Thoracic aorta (tissue), 2 donors: ENCODE results near the gene SUB1. TPM values are rescaled to one million over a fixed set of nuclear protein-coding genes. Genes with fewer than 3 reads are reported as not detected.
"Not testable (repeated sequence)": the region's sequence is repeated elsewhere in the genome, so short reads cannot be mapped to it uniquely, and the experiment has no call there.

Experiments used
- ATAC-seq: fragments of 150-250 bp; one replicate; pipeline ENCODE4 v1.8.0; 2017; ENCODE audit warnings: low read depth; ENCODE audit not compliant: insufficient number of reproducible peaks, low FRiP score
- DNase-seq: peaks from one replicate; pipeline ENCODE4 v3.0.0-alpha.2; 2020; ENCODE audit warnings: low spot score
- H3K27ac ChIP-seq, 2 donors: fragments of 200-600 bp; sonication (generic); 1 replicate in 1 of 2; 2 replicates in 1 of 2; pipeline ENCODE4 v1.5.1; 2016; ENCODE audit warnings: mild to moderate bottlenecking in 2 of 2, moderate library complexity in 2 of 2
- H3K27me3 ChIP-seq: fragments of 200-600 bp; sonication (generic); replicated peaks from 2 replicates; pipeline ENCODE4 v1.6.0; 2016; ENCODE audit warnings: mild to moderate bottlenecking; ENCODE audit not compliant: insufficient read depth
- H3K36me3 ChIP-seq: fragments of 200-600 bp; sonication (generic); one replicate; pipeline ENCODE4 v1.5.1; 2016
- H3K4me1 ChIP-seq, 2 donors: fragments of 200-600 bp; sonication (generic); 1 replicate in 1 of 2; 2 replicates in 1 of 2; pipeline versions ENCODE4 v1.5.1 to v1.6.0; 2016; ENCODE audit warnings: low read depth in 2 of 2, mild to moderate bottlenecking in 1 of 2; ENCODE audit not compliant: control insufficient read depth in 1 of 2
- H3K4me3 ChIP-seq: fragments of 200-600 bp; sonication (generic); 2 replicates; pipeline ENCODE4 v1.5.1; 2016; ENCODE audit warnings: mild to moderate bottlenecking
- H3K9me3 ChIP-seq: fragments of 200-600 bp; sonication (generic); 2 replicates; pipeline ENCODE4 v1.5.1; 2016
- total RNA-seq, 2 donors: library from RNA; depleted of rRNA; stranded (reverse); fragments of >200 nt; gene quantifications; one replicate each; pipeline versions ENCODE4 v1.1.0 to v1.2.3, GENCODE V29; 2016
- TF ChIP-seq, protein P1 (sequence below): fragments of 200-600 bp; sonication (generic); IDR thresholded peaks from one replicate; pipeline ENCODE4 v1.5.1; 2019; ENCODE audit warnings: antibody characterized with exemption

SUB1 gene
- total RNA-seq, 2 donors from 2014 or later, result 91.1 to 130 TPM

DNA sequence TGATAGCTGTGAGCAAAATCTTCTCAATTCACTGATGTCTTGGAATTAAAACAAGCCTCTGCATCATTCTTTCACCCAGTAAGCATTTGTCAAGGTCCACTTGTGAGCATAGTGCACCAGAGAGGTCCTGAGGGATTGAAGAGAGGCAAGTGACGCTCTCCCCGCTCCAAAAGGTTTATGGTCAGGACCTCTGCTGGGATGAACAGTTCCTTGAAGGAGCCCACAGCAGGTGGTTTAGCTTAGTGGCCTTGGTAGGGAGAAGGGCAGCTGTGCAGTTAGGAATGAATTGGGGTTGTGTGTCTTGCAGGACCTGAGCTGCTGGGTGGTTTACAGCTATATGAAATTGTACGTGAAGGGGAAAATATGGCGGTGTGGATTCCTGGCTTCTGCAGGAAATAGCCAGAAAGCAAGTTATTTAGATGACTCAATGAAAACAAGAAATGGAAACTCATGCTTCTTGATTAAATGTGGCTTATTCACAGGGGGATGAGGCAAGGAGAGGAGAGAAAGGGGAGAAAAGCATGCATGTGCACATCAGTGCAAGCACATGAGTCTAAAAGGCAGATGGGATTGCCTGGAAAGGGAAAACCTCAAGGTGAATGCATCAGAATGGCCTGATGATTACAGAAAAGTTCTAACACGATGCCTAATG lies 42.0 kb downstream of the SUB1 start:
- no peak for DNase-seq

DNA sequence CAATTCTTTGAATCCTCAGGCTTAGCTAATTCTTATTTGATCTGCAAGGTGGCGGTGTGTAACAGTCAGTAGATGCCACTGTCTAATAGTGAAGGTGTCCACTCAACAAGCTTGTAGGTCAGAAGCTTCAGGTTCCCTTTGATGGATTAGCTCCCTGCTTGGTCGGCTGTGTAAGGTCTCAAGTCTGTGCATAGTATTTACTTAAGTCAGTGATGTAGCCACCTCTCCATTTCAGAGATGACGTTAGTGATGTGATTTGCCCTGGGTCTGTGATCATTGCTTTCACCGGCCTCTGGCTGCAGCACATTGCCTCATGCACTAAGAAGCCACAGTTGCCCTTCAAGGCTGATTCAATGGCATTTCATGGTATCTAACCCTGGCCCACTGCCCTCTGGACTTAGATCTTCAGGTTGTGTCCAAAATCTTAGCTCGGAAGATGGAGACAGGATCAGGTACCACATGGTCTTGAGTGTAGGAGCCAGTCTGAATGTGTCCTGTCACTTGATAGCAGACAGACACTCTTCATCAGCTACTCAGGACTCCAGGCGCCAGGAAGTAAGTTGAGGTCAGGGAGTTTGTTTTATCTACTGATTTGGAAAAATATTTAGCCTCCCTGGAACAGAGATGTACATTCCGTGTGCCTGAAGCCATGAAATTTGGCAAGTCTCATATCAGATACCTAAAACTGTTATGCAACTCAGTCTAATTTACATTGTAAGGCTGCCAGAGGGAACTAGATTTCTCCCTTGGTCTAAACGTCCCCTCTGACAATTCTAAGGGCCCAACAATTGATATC lies 42.9 kb downstream of the SUB1 start:
- Histone ChIP-seq H3K27ac (peak overlapping the region; percentile 58 to 76), H3K36me3 (no peaks in the 10 kb centered on the region), H3K27me3 (no peaks in the 10 kb centered on the region), H3K4me3 (no peak overlapping the region), H3K4me1 (peaks cover 25 to 49% of the 10 kb centered on the region in 2 donors), H3K9me3 (no peaks in the 10 kb centered on the region)
- TF ChIP-seq, protein P1, sequence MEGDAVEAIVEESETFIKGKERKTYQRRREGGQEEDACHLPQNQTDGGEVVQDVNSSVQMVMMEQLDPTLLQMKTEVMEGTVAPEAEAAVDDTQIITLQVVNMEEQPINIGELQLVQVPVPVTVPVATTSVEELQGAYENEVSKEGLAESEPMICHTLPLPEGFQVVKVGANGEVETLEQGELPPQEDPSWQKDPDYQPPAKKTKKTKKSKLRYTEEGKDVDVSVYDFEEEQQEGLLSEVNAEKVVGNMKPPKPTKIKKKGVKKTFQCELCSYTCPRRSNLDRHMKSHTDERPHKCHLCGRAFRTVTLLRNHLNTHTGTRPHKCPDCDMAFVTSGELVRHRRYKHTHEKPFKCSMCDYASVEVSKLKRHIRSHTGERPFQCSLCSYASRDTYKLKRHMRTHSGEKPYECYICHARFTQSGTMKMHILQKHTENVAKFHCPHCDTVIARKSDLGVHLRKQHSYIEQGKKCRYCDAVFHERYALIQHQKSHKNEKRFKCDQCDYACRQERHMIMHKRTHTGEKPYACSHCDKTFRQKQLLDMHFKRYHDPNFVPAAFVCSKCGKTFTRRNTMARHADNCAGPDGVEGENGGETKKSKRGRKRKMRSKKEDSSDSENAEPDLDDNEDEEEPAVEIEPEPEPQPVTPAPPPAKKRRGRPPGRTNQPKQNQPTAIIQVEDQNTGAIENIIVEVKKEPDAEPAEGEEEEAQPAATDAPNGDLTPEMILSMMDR, result no peak
- no peak for DNase-seq
- peak; percentile 37 for ATAC-seq

More for the DNA sequence above, 42.0 kb downstream of the SUB1 start:
- Histone ChIP-seq H3K36me3 (no peaks in the 10 kb centered on the region), H3K27ac (peak overlapping the region; percentile 58 to 76), H3K4me1 (peaks cover 25 to 49% of the 10 kb centered on the region in 2 donors), H3K27me3 (no peaks in the 10 kb centered on the region), H3K4me3 (no peak overlapping the region), H3K9me3 (no peaks in the 10 kb centered on the region)
- TF ChIP-seq, protein P1, result no peak
- no peak for ATAC-seq

DNA sequence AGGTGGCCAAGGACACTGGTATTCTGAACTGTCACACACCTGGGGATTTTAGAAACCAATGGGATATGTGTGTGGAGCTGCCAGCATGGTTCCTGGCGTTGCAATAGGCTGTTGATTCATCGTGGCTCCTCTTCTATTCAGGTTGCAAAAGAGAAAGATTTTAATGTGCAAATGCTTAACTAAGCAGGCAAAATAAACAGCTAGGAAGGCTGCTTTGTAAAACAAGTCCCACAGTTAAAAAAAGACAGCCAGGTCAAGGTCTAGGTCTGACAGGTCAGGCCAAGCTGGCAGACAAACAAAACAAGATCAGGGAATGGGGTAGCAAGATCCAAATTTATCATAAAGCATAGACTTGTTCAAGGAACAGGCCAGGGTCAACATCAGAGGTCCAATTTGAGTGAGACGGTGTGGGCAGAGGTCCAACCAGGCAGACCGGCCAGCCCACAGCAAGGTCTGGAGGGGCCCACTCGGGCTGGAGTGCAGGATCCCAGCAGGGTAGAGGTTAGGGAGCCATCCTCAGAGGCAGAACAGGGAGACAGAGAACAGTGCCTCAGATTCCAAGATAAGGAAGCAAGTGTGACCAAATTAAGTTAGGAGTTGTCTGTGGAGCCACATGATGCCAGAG lies 45.6 kb downstream of the SUB1 start:
- no peaks in the 10 kb centered on the region for H3K9me3 ChIP-seq
- peaks cover 25 to 49% of the 10 kb centered on the region in 2 donors for H3K4me1 ChIP-seq
- no peak overlapping the region for H3K4me3 ChIP-seq
- DNase-seq (no peak), ATAC-seq (no peak)
- TF ChIP-seq, protein P1, result no peak
- H3K27ac ChIP-seq, result peak overlapping the region; percentile 78
- no peaks in the 10 kb centered on the region for H3K27me3 ChIP-seq
- no peaks in the 10 kb centered on the region for H3K36me3 ChIP-seq

GRCh38 chr5:32633017-32633416 lies 47.7 kb downstream of the SUB1 start:
- H3K36me3 ChIP-seq, DNase-seq, H3K4me3 ChIP-seq, H3K9me3 ChIP-seq, H3K27ac ChIP-seq, ATAC-seq, H3K27me3 ChIP-seq: not testable (repeated sequence)
- H3K4me1 ChIP-seq, result peaks cover 15 to 35% of the 10 kb centered on the region in 2 donors

DNA sequence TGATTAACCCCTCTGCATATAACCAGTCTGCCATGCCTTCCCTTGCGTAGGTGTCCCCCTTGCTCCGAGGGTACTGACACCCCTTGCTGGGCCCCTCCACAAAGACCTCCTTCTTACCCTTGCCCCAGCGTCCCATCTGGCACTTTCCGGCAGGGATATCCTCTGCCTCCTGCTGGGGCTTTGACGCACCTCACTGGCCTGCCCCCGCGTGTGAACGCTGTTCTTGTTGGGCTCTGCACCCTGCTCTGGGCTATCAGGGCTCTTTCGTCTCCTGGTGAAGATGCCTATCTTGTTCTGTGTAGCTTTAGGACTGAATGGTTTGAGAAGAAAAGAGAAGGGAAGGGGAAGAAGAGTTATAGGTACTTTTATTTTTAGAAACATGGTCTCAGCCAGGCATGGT lies 53.0 kb downstream of the SUB1 start:
- Histone ChIP-seq H3K27me3 (no peaks in the 10 kb centered on the region), H3K9me3 (no peaks in the 10 kb centered on the region), H3K27ac (peak overlapping the region in 1 of 2 donors; percentile 49), H3K4me3 (no peak overlapping the region), H3K4me1 (peaks cover 4 to 8% of the 10 kb centered on the region in 2 donors), H3K36me3 (no peaks in the 10 kb centered on the region)
- no peak for DNase-seq
- TF ChIP-seq, protein P1, result no peak
- no peak for ATAC-seq
